Measurements from ENCODE around the gene PRR5.
A peak's percentile ranks its signal among the peaks of the same experiment; 100 is the strongest.
"Not testable (repeated sequence)": the region's sequence is repeated elsewhere in the genome, so short reads cannot be mapped to it uniquely, and the experiment has no call there.

PRR5 gene

GRCh38 chr22:44738347-44738715, 36.3 kb downstream of the PRR5 start:
- Histone ChIP-seq H3K9ac (ENCODE audit: low read depth in 1 of 2, low read length in 2 of 2) (peak overlapping the region in 1 of 2 donors; percentile 55), H3K36me3 (ENCODE audit: control insufficient read depth in 2 of 2, insufficient read depth in 2 of 2, low read length in 2 of 2) (no peaks in the 10 kb centered on the region), H3K27ac (ENCODE audit: low read depth in 2 of 2, low read length in 2 of 2) (no peak overlapping the region), H3K9me3 (ENCODE audit: control insufficient read depth in 2 of 2, low read length in 2 of 2) (no peaks in the 10 kb centered on the region), H3K4me1 (ENCODE audit: control insufficient read depth in 2 of 2, insufficient read depth in 2 of 2, low read length in 2 of 2) (peaks cover 6 to 35% of the 10 kb centered on the region in 2 donors), H3K27me3 (ENCODE audit: control insufficient read depth in 2 of 2, insufficient read depth in 2 of 2, low read length in 2 of 2) (no peaks in the 10 kb centered on the region), H3K4me3 (ENCODE audit: low read length in 2 of 2) (no peak overlapping the region)

GRCh38 chr22:44739024-44739423, 37.0 kb downstream of the PRR5 start:
- Histone ChIP-seq H3K36me3 (ENCODE audit: control insufficient read depth in 2 of 2, insufficient read depth in 2 of 2, low read length in 2 of 2) (no peaks in the 10 kb centered on the region), H3K27ac (ENCODE audit: low read depth in 2 of 2, low read length in 2 of 2) (no peak overlapping the region), H3K9me3 (ENCODE audit: control insufficient read depth in 2 of 2, low read length in 2 of 2) (no peaks in the 10 kb centered on the region), H3K4me1 (ENCODE audit: control insufficient read depth in 2 of 2, insufficient read depth in 2 of 2, low read length in 2 of 2) (peaks cover 6 to 42% of the 10 kb centered on the region in 2 donors), H3K4me3 (ENCODE audit: low read length in 2 of 2) (no peak overlapping the region), H3K27me3 (ENCODE audit: control insufficient read depth in 2 of 2, insufficient read depth in 2 of 2, low read length in 2 of 2) (no peaks in the 10 kb centered on the region), H3K9ac (ENCODE audit: low read depth in 1 of 2, low read length in 2 of 2) (no peak overlapping the region)

- not testable (repeated sequence) for H3K36me3 ChIP-seq (ENCODE audit: control insufficient read depth in 2 of 2, insufficient read depth in 2 of 2, low read length in 2 of 2); H3K27me3 ChIP-seq (ENCODE audit: control insufficient read depth in 2 of 2, insufficient read depth in 2 of 2, low read length in 2 of 2); H3K9ac ChIP-seq (ENCODE audit: low read depth in 1 of 2, low read length in 2 of 2); H3K4me3 ChIP-seq (ENCODE audit: low read length in 2 of 2); H3K9me3 ChIP-seq (ENCODE audit: control insufficient read depth in 2 of 2, low read length in 2 of 2); H3K27ac ChIP-seq (ENCODE audit: low read depth in 2 of 2, low read length in 2 of 2)
- peaks cover 6 to 44% of the 10 kb centered on the region in 2 donors for H3K4me1 ChIP-seq (ENCODE audit: control insufficient read depth in 2 of 2, insufficient read depth in 2 of 2, low read length in 2 of 2)
These were observed 37.7 kb downstream of the PRR5 start for GRCh38 chr22:44739666-44740065.

GRCh38 chr22:44740307-44740706, 38.3 kb downstream of the PRR5 start:
- no peak overlapping the region for H3K9ac ChIP-seq (ENCODE audit: low read depth in 1 of 2, low read length in 2 of 2)
- no peak overlapping the region for H3K4me3 ChIP-seq (ENCODE audit: low read length in 2 of 2)
- no peak overlapping the region for H3K27ac ChIP-seq (ENCODE audit: low read depth in 2 of 2, low read length in 2 of 2)
- no peaks in the 10 kb centered on the region for H3K36me3 ChIP-seq (ENCODE audit: control insufficient read depth in 2 of 2, insufficient read depth in 2 of 2, low read length in 2 of 2)
- peaks cover 8 to 44% of the 10 kb centered on the region in 2 donors for H3K4me1 ChIP-seq (ENCODE audit: control insufficient read depth in 2 of 2, insufficient read depth in 2 of 2, low read length in 2 of 2)
- H3K9me3 ChIP-seq (ENCODE audit: control insufficient read depth in 2 of 2, low read length in 2 of 2): no peaks in the 10 kb centered on the region
- no peaks in the 10 kb centered on the region for H3K27me3 ChIP-seq (ENCODE audit: control insufficient read depth in 2 of 2, insufficient read depth in 2 of 2, low read length in 2 of 2)

GRCh38 chr22:44741929-44742328, 39.9 kb downstream of the PRR5 start:
- no peak overlapping the region for H3K9ac ChIP-seq (ENCODE audit: low read depth in 1 of 2, low read length in 2 of 2)
- no peaks in the 10 kb centered on the region for H3K27me3 ChIP-seq (ENCODE audit: control insufficient read depth in 2 of 2, insufficient read depth in 2 of 2, low read length in 2 of 2)
- H3K9me3 ChIP-seq (ENCODE audit: control insufficient read depth in 2 of 2, low read length in 2 of 2): no peaks in the 10 kb centered on the region
- H3K4me3 ChIP-seq (ENCODE audit: low read length in 2 of 2): peak overlapping the region in 1 of 2 donors; percentile 26
- no peaks in the 10 kb centered on the region for H3K36me3 ChIP-seq (ENCODE audit: control insufficient read depth in 2 of 2, insufficient read depth in 2 of 2, low read length in 2 of 2)
- H3K27ac ChIP-seq (ENCODE audit: low read depth in 2 of 2, low read length in 2 of 2): peak overlapping the region; percentile 59 to 65
- peaks cover 17 to 45% of the 10 kb centered on the region in 2 donors for H3K4me1 ChIP-seq (ENCODE audit: control insufficient read depth in 2 of 2, insufficient read depth in 2 of 2, low read length in 2 of 2)

- no peaks in the 10 kb centered on the region for H3K9me3 ChIP-seq (ENCODE audit: control insufficient read depth in 2 of 2, low read length in 2 of 2)
- H3K9ac ChIP-seq (ENCODE audit: low read depth in 1 of 2, low read length in 2 of 2): no peak overlapping the region
- H3K27ac ChIP-seq (ENCODE audit: low read depth in 2 of 2, low read length in 2 of 2): no peak overlapping the region
- peaks cover 26 to 41% of the 10 kb centered on the region in 2 donors for H3K4me1 ChIP-seq (ENCODE audit: control insufficient read depth in 2 of 2, insufficient read depth in 2 of 2, low read length in 2 of 2)
- H3K4me3 ChIP-seq (ENCODE audit: low read length in 2 of 2): no peak overlapping the region
- H3K36me3 ChIP-seq (ENCODE audit: control insufficient read depth in 2 of 2, insufficient read depth in 2 of 2, low read length in 2 of 2): no peaks in the 10 kb centered on the region
- no peaks in the 10 kb centered on the region for H3K27me3 ChIP-seq (ENCODE audit: control insufficient read depth in 2 of 2, insufficient read depth in 2 of 2, low read length in 2 of 2)
These were observed 41.2 kb downstream of the PRR5 start for GRCh38 chr22:44743247-44743646.

GRCh38 chr22:44743804-44744211, 41.8 kb downstream of the PRR5 start:
- no peak overlapping the region for H3K27ac ChIP-seq (ENCODE audit: low read depth in 2 of 2, low read length in 2 of 2)
- H3K36me3 ChIP-seq (ENCODE audit: control insufficient read depth in 2 of 2, insufficient read depth in 2 of 2, low read length in 2 of 2): no peaks in the 10 kb centered on the region
- H3K4me1 ChIP-seq (ENCODE audit: control insufficient read depth in 2 of 2, insufficient read depth in 2 of 2, low read length in 2 of 2): peaks cover 26 to 38% of the 10 kb centered on the region in 2 donors

GRCh38 chr22:44745853-44746789, 44.1 kb downstream of the PRR5 start:
- Histone ChIP-seq H3K36me3 (ENCODE audit: control insufficient read depth in 2 of 2, insufficient read depth in 2 of 2, low read length in 2 of 2) (no peaks in the 10 kb centered on the region), H3K27me3 (ENCODE audit: control insufficient read depth in 2 of 2, insufficient read depth in 2 of 2, low read length in 2 of 2) (no peaks in the 10 kb centered on the region), H3K27ac (ENCODE audit: low read depth in 2 of 2, low read length in 2 of 2) (peak overlapping the region; percentile 89 to 90), H3K9ac (ENCODE audit: low read depth in 1 of 2, low read length in 2 of 2) (peak overlapping the region; percentile 26 to 41), H3K4me1 (ENCODE audit: control insufficient read depth in 2 of 2, insufficient read depth in 2 of 2, low read length in 2 of 2) (peaks cover 23 to 32% of the 10 kb centered on the region in 2 donors), H3K4me3 (ENCODE audit: low read length in 2 of 2) (peak overlapping the region in 1 of 2 donors; percentile 42), H3K9me3 (ENCODE audit: control insufficient read depth in 2 of 2, low read length in 2 of 2) (no peaks in the 10 kb centered on the region)

More at GRCh38 chr22:44743804-44744211, 41.8 kb downstream of the PRR5 start:
- H3K9ac ChIP-seq (ENCODE audit: low read depth in 1 of 2, low read length in 2 of 2): no peak overlapping the region
- H3K9me3 ChIP-seq (ENCODE audit: control insufficient read depth in 2 of 2, low read length in 2 of 2): no peaks in the 10 kb centered on the region
- no peaks in the 10 kb centered on the region for H3K27me3 ChIP-seq (ENCODE audit: control insufficient read depth in 2 of 2, insufficient read depth in 2 of 2, low read length in 2 of 2)
- no peak overlapping the region for H3K4me3 ChIP-seq (ENCODE audit: low read length in 2 of 2)

GRCh38 chr22:44747784-44748127, 45.8 kb downstream of the PRR5 start:
- H3K9me3 ChIP-seq (ENCODE audit: control insufficient read depth in 2 of 2, low read length in 2 of 2); H3K27me3 ChIP-seq (ENCODE audit: control insufficient read depth in 2 of 2, insufficient read depth in 2 of 2, low read length in 2 of 2); H3K4me3 ChIP-seq (ENCODE audit: low read length in 2 of 2); H3K36me3 ChIP-seq (ENCODE audit: control insufficient read depth in 2 of 2, insufficient read depth in 2 of 2, low read length in 2 of 2): not testable (repeated sequence)
- peaks cover 24 to 30% of the 10 kb centered on the region in 2 donors for H3K4me1 ChIP-seq (ENCODE audit: control insufficient read depth in 2 of 2, insufficient read depth in 2 of 2, low read length in 2 of 2)
- H3K27ac ChIP-seq (ENCODE audit: low read depth in 2 of 2, low read length in 2 of 2): peak overlapping the region; percentile 89 to 90
- peak overlapping the region in 1 of 2 donors; percentile 26 for H3K9ac ChIP-seq (ENCODE audit: low read depth in 1 of 2, low read length in 2 of 2)

GRCh38 chr22:44748524-44748923, 46.5 kb downstream of the PRR5 start:
- H3K9me3 ChIP-seq (ENCODE audit: control insufficient read depth in 2 of 2, low read length in 2 of 2): no peaks in the 10 kb centered on the region
- no peaks in the 10 kb centered on the region for H3K36me3 ChIP-seq (ENCODE audit: control insufficient read depth in 2 of 2, insufficient read depth in 2 of 2, low read length in 2 of 2)
- H3K27ac ChIP-seq (ENCODE audit: low read depth in 2 of 2, low read length in 2 of 2): peak overlapping the region; percentile 15 to 90
- H3K9ac ChIP-seq (ENCODE audit: low read depth in 1 of 2, low read length in 2 of 2): no peak overlapping the region
- no peaks in the 10 kb centered on the region for H3K27me3 ChIP-seq (ENCODE audit: control insufficient read depth in 2 of 2, insufficient read depth in 2 of 2, low read length in 2 of 2)
- no peak overlapping the region for H3K4me3 ChIP-seq (ENCODE audit: low read length in 2 of 2)
- peaks cover 24 to 28% of the 10 kb centered on the region in 2 donors for H3K4me1 ChIP-seq (ENCODE audit: control insufficient read depth in 2 of 2, insufficient read depth in 2 of 2, low read length in 2 of 2)

All from mucosa of rectum (tissue), 2 donors.